M059J (cell line): ENCODE data around the gene CRTAP. TPM values are rescaled to one million over a fixed set of nuclear protein-coding genes. Genes with fewer than 3 reads are reported as not detected.
"Not testable (repeated sequence)": the region's sequence is repeated elsewhere in the genome, so short reads cannot be mapped to it uniquely, and the experiment has no call there.

ENCODE experiments used
- DNase-seq: peaks from one replicate; pipeline ENCODE4 v3.0.0-alpha.2; 2012; ENCODE audit warnings: low read depth
- total RNA-seq: library from RNA; depleted of rRNA; stranded (reverse); fragments of >200 nt; shearing (Covaris generic); gene quantifications from 2 replicates; pipeline ENCODE4 v1.2.3, GENCODE V29; 2014

CRTAP gene
- total RNA-seq, 1 experiment from 2014 or later = 301 TPM

DNA sequence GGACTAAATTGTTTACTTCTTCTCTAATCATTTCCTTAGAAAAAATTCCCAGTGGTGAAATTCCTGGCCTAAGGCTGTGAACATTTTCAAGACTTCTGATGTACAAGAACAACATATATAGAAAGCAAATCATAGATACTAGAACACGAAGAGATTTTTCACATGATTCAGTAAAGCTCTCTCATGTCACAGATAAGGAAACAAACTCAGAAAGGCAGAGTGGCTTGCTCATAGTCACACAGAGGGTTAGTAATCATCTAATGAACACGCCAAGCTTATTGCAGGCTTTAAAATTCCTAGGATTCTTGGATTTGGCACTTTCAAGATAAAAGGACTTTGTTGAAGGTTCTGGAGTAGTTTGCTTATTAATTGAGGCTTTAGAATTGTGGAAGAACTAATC is 26.2 kb downstream of the CRTAP start:
- DNase-seq = no peak

DNA sequence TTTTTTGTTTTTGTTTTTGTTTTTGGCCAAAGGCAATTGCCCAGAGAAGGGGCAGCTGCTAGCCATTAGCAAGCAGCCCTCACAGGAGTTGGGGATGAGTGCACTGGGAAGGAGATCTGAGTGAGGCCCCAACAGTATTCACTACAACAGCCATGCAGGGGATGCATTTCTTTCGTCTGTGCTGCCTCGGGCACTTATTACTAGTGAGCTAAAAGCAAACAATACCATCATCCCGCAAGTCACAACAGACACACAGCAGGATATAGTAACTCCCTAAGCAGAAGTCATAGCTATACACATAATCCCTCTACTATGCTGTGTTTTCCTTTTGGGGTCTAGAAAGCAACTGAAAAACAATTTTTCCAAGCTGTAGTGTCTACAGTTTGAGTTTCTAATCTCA is 27.2 kb downstream of the CRTAP start:
- DNase-seq = no peak

DNA sequence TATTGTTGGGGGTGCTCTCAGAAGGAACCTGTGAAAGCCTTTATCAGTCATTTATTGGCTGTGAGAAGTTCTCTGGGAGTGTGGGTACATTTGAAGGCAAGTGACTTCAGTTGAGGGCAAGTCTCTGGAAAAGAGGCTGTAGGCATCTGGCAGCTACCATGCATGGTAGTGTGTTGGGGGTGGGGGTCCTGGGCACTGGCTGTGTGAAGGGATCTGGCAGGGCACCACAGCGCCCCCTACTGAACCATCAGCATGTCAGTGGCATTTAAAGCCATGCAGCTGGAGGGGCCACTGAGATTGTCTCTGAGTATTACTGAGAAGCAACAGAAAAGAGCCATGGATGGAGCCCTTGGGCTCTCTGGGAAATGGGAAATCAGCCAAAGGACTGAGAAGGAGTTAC is 30.6 kb downstream of the CRTAP start:
- no peak for DNase-seq

DNA sequence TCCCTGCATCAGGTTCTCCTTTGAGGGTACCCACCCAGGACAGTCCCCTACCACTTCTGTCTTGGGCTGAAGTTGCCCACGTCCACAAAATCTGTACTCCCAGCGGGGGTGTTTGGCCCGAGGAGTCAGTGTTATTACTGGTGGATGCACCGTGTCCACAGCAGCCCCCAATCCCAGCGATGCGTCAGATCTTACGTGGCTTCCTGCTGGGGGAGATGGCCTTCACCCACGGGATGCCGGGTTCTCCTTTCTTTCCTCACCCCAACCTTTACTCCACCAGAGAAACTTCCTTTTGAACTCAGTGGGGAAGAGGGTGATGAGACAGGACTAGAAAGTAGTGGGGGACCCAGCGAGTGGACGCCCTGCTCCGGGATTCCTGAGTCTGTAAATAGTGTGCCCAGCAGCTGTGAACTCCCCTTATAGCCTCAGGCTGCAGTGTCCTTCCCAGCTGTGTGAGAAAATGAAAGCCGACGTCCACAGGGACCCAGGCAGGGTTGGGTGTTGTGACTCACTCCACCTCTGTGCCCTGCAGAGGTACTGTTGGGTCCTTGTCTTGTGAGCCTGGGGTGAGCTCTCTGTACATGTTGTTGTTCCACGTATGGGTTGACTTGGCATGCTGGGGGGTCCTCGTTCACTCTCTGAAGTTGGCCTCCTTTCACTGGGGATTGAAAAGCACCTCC is 31.5 kb downstream of the CRTAP start:
- no peak for DNase-seq

DNA sequence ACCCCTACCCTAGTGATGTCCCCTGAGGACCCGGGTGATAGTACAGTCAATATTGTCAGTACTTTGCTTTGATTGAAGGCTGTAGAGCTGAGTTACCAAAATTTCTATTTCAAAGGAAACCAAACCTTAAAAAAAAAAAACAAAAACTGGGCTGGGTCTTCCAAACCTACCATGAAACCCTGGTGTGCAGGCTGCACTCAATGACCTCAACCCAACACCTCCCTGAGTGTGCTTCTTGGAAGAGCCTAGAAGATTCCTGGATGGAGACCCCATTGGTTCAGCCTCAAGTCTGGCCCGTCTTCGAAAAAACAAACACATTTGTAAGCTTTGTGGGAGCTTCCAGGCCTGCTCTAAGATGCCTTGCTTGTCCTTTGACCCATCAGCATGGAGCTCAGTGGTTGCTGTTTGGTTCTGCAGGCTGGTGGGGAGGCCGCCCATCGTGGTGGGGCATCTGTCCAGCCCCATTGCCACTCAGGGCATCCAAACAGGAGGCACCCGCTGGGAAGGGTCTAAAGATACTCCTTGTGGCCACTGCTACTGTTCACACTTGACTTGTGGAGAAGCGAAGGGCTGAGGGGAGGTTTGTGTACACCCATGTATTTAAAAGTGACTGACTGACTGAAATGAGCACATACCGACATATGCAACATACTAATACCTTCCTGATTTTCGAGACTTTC is 32.2 kb downstream of the CRTAP start:
- no peak for DNase-seq

DNA sequence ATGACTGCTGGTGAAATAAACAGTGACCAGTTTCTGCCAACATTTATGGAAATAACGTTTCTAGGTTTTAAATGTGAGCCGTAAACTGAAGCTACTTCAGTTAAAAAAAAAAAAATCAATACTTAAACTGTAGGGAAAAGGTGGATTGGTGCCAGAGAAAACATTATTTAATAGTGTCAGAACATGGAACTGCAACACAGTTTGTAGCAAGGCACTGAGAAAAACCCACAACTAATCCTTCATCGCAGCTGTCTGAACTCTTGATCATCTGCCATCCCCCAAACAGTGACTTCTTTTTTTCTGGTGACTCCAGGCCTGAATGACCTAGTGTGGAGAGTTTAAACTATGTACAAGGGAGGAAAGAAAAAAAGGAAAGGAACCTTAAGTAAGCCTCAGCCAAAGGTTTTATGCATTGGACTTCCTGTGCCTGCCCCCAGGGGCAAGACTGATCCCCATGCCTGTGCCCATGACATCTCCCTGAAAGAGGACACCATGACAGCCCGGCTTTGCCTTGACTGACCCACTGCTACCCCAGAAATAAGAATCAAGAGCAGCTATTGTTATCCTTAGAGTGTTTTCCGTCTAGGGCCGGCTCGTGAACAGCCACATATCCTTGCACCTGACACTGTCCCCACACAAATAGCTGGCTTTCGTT is 33.1 kb downstream of the CRTAP start:
- DNase-seq = peak; percentile 66

DNA sequence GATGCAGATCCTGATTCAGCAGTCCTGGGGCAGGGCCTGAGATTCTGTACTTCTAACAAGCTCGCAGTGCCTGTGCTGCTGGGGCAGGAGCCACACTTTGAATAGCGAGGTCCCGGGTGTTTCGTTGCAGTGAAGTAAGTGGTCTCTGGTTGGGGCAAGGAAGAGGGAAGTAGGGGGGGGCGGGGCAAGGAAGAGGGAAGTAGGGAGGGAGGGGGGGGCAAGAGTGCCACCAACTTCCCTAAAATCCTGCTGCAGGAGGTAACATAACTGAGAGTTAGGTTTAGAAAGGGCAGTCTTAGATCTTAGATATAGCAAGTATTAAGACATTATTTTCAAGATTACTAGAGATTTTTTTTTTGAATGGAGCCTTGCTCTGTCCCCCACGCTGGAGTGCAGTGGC is 35.5 kb downstream of the CRTAP start:
- no peak for DNase-seq

DNA sequence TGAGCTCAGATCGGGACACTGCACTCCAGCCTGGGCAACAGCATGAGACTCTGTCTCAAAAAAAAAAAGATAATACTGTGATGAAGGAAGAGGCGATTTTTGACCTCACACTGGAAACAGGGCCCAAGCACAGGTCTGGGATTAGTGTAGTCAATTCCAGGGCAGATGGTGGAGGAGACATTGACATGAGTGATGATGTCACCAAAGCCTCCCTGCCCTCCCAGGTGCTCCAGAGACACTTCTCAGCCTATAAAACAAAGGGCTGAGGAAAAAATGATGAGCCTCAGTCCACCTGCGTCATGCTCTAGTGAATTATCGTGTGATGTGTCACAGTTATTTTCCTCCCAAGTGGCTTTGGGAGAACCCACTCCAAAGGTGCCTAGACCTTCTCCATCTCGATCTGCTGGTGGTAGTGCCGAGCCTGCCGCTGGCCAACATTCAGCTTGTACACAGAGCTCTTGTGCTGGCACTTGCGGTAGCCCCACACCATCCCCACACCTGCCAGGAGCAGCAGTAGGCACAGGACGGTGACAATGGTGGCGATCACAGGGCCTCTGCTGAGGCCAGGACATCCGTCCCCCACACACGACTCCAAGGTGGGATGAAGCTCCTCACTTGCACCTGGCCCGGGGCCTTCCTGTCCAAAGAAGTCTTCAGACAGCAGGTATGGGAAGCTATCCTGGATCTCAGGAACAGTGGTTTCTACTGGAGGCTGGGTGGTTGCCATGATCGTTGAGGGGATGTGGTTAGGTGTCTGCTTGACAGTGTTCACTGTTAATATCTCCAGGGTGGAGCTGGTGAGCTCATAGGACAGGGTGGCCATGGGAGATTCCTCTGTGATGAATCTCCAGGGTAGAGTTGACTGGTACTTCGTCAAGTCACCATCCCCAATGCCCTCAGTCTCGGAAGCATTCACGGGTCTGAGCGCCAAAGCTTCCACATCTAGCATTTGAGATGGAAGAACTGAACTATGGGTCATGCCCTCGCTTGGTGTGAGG is 38.8 kb downstream of the CRTAP start:
- peak; percentile 49 for DNase-seq

DNA sequence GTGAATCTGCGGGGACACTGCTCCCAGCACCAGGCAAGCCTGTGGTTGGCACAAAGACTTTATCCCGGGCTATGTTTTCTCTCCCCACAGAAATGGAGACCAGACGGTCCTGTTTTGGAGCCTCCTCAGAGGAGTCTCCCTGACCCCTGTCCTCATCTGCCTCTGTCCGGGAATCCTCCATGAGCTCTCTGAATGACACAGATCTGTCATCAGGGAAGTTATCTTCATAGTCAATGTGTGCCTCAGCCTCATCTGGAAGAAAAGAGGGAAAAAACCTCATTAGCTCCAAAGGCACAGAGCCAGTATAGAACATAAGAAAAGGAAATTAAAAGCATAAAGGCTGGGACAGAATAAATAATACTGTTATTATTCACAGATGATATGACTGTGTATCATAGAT is 40.0 kb downstream of the CRTAP start:
- no peak for DNase-seq

DNA sequence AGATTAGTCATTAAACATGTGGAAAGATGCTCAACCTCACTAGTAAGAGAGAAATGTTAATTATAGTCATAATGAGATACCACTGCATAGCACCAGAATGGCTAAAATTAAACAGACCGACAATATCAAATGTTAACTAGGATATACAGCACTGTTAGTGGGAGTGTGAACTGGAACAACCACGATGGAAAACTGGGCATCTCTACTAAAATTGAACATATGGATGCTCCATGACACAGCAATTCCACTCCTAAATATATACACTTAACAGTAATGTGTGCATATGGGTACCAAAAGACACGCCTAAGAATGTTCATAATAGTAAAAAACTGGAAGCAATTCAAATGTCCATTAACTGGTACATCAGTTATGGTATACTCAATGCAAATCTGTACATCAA is 41.5 kb downstream of the CRTAP start:
- DNase-seq = no peak

DNA sequence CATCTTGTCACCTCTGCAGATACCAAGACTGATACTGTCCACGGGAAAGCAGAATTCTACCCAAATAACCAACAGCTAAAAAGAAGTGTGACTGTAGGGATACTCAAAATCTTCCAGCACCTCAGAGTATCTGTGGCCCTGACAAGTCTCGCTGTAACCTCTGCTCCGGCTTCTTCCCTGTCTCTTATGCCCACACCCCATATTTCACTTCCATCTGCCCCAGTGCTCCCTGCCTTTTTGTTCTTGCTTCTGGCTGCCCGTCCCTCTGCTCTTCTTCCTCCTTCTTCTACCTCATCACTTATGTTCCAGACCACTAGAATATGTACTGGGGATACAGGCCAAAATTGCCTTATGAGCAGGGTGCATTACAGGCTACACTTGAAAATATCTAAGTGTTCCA is 45.4 kb downstream of the CRTAP start:
- DNase-seq = no peak

DNA sequence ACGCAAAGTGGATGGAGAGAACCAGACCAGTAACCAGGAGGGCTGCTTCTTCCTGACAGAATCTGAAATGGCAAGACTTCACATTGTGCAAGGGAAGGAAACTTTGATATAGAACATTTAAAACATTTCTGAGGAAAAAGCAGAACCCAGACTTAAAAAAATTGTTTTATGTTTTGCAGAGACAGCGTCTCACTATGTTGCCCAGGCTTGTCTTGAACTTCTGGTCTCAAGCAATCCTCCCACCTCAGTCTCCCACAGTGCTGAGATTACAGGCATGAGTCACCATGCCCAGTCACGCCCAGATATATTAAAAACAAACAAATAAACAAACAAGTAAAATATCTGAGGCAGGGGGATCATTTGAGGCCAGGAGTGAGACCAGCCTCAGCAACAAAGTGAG is 46.2 kb downstream of the CRTAP start:
- no peak for DNase-seq

DNA sequence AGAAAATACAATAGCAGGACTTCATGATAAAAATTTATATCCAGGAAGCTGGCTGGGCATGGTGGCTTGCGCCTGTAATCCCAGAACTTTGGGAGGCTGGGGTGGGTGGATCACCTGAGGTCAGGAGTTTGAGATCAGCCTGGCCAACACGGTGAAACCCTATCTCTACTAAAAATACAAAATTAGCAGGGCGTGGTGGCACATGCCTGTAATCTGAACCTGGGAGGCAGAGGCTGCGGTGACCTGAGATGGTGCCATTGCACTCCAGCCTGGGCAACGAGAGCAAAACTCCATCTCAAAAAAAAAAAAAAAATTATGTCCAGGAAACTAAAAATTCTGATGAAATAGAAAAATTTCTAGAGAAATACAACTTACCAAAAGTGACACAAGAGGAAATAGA is 48.8 kb downstream of the CRTAP start:
- not testable (repeated sequence) for DNase-seq

DNA sequence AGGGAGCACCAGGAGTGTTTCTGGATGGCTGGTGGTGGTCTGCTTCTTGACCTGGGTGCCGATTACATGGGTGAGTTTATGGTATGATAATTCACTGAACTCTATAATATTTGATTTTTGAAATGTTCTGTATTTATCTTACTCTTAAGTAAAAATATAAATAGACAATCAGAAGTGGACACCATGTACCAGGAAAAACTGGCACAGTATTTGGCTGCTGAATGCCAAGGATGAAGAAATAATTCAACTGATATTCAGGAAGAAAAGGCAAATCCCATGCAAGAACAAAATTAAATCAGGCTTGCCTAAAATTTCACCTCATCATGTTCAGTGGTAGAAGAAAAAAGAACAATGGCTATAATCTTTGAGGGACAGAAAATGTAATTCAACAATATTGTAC is 51.6 kb downstream of the CRTAP start:
- DNase-seq = no peak

DNA sequence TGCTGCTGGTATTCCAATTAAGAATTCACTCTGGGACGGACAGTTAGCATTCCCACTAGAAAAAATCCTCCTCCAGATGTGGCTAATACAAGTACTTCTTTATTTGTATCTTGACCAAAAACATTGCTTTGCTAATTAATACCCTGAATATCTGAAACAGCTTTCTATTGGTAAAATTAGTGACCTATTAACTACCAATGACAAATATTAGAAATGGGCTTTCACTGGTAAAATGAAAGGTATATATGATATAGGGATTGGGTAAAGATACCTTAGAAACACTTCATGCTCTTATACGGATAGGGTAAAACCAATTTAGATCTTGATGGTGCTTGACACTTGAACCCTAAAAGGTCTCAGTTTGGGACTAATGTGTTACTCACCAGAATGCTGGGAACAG is 52.3 kb downstream of the CRTAP start:
- DNase-seq = no peak

DNA sequence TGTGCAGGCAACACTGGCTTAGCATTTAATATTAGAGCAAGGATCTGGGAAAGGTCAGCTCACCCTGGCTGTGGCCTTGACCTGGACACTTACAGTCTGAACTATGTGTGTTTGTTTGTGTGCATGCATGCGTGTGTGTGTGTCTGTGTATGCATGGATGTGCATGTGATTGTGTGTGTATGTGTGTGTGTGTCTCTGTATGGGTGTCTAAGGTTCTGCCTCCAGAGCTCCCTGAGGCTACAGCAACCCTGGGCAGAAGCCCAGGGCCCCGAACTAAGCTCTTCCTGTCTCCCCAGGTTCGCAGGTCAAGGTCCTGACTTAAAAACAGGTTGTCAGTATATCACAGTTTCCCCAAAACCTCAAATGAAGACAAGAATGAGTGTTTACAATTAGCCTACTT is 53.5 kb downstream of the CRTAP start:
- no peak for DNase-seq

DNA sequence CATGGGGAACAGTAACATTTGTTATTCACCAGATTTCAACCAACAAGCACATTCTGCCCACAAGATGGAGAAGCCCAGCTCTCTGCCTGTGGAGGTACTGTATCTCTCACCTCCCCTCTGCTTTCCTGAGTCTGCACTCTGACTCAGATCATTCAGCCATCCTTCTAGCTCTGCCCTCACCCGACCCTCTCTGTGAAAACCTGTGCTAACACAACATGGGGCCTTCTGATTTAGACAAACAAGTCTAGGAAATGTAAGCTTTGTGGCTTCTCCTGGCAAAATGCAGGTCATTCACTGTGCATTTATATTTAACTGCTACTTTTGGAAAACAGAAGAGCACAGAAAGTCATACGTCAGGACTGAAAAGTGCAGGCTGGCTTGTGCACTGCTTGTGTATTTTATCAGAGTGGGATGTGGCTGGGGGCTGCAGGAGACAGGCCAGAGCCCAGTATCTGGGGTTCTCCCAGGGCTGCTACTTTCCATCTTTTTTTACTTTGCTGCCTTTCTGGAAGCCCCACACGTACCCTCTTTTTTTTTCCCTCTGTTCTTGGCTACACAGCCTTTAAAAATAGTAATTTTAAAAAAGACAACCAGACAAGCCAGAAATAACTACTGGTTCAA is 54.0 kb downstream of the CRTAP start:
- peak; percentile 10 for DNase-seq

DNA sequence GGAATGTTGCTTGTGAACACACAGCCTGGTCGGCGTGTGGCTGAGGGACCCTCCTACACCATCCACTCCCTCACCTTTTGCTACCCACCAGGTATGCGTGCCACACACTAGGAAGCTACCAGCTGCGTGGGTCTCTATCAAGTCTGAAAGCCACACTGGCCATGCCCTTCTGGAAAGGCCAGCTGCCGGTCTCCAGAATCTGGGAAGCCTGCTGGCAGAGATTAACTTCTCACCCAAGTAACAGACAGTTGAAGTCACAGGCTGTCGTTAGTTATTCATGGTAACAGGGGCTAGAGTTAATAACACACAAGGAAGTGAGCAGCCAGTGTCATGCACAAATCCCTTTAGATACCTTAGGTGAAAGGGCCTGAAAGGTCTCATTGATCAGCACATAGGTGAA is 56.7 kb downstream of the CRTAP start:
- no peak for DNase-seq

DNA sequence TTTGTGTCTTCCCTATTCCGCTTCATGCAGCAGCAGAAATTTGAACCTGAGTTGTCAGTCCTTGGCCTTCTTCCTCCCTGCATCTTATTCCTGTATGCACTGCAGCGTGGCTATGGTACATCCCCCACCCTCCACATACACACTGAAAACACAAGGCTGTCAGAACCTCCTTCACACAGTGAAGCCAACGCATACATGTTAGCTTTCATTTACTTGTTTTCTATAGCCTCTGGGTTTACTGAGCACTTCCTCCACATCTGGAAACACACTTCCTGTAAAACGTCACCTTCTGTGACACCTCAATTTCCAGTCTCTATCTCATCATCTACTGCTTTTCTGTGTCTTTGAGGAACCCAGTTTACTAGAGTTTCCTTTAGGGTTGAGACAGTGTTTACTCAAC is 57.8 kb downstream of the CRTAP start:
- no peak for DNase-seq

DNA sequence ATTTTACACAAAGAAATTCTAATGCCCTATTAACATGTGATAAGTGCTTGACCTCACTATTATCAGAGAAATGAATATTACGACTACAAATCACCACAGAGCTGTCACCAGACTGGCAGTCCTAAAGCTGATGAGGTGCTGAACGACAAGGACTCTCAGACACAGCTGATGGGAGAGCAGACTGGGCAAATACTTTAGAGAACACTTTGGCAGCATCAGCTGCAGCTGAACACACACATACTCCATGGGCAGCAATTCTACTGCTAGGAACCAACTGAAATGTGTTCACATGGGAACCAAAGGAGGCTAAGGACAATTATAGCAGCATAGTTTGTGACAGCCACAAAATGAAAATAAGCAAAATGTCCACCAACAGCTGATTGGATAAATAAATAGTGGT is 59.3 kb downstream of the CRTAP start:
- DNase-seq = no peak

DNA sequence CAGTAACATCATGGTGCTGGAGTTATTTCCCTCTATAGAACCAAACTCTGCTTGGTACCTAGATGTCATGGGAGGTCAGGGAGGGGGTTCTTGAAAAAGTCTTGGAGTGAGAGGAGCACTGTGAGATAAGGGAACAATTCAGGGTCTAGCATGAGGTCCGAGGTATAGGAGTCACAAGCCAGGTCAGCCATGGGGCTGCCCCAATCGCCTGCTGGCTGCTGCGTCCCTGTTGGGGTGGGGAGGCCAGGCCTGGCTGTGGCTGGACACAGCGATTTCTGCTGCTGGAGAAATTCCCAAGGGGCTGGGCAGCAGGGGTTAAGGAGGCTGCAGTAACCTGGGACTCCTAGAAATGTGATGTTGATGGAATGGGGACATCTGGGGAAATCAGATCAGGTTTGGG is 59.9 kb downstream of the CRTAP start:
- DNase-seq = no peak

DNA sequence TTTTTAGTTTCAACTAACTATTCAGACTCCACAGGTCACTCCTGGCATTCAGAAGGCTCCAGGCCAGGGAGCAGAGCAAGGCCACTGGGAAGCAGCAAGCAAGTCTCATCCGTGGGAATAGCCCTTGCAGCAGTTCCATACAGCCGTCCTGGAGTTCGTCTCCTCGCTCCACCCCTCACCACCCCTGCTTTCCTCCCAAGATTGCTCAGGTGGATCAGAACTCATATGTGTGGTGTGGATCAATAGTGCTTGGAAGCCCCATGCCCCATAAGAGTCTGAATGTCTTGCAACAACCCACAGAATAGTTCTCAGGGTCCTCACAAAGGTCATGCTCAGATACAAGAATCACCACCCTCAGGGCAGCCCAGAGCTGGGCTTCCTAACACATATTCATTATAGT is 60.3 kb downstream of the CRTAP start:
- no peak for DNase-seq
